HG03108 (cell line): ENCODE measurements around the gene MARCKS.
A peak's percentile ranks its signal among the peaks of the same experiment; 100 is the strongest.

Source experiments
- ATAC-seq: cut with Tn5 transposase; IDR thresholded peaks from one replicate; pipeline ENCODE4 v1.9.1; 2021; ENCODE audit warnings: moderate library complexity; ENCODE audit not compliant: unreplicated experiment

MARCKS gene, protein sequence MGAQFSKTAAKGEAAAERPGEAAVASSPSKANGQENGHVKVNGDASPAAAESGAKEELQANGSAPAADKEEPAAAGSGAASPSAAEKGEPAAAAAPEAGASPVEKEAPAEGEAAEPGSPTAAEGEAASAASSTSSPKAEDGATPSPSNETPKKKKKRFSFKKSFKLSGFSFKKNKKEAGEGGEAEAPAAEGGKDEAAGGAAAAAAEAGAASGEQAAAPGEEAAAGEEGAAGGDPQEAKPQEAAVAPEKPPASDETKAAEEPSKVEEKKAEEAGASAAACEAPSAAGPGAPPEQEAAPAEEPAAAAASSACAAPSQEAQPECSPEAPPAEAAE

DNA sequence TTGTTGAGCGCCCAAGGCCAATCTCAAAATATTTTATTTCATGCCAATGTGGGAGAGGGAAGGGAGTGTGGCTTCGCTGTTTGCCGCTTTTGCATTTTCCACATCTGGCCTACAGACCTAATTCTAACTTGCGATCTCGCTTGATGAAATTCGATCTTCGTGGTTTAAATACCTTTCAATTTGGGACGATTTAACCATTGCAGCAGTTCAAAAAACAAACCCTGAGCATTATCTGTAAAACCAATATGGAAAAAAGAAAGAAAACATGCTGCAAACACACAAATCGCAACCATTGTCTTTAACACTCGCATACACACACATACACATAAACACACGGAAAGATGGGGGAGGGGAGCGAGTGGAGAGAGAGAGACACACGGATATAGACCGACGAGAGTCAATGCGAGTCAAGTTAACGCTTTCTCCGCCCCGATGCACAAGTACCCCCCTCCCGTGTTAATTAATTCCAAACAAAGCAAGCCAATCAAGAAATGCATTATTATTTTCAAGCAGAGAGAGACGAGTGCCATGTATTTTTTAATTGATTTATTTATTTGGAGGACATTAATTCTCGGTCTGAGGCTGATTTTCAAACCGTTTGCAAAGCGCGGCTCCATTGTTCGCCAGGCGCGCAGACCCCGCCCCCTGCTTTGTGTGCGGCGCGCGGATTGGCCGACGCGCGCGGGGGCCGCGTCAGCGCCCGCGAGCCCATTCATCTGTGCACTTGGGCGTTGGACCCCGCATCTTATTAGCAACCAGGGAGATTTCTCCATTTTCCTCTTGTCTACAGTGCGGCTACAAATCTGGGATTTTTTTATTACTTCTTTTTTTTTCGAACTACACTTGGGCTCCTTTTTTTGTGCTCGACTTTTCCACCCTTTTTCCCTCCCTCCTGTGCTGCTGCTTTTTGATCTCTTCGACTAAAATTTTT, at the start of gene MARCKS:
Gene MARCKS, plus strand, starts transcription at position 721 of the 931 bp plus-strand sequence. CDS start 401 bp downstream, outside the sequence.
- peak; percentile 37 for ATAC-seq

DNA sequence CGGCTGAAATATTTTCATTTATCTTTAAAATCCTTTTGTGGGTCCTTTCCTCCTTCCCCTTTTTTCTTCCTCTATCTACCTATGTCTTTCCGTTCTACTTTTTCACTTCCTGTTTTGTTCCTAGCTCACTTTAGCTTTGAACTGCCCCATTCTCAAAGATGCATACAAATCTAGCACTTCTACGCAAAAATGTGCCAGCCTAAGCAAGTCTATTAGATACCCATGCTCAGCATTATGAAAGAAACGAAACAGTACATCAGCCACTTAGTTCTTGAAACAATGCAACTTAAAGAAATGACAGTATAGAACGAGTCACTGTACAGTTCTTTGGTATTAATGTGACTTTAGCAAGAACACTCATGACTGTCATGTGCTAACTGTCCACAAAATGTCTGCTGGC, 47.3 kb upstream of the MARCKS start:
- ATAC-seq, result peak; percentile 47

DNA sequence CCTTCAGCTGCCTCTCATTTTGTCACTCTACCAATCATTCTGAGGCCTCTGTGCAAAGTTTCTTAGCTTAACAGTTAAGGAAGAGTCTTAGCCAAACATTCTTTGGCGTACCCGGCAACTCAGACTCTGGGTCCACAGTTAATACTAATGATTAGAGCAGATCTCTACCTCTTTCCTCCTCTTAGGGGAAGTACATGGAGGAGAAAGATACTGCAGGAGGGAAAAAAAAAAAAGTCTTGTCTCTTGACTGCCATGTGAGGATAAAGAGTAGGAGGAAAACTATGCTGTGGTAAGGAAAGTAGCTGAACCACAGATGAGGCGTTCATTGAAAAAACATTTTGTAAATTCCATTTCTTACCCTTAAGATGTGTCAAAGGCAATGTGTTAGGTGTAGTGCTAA, 44.0 kb upstream of the MARCKS start:
- no peak for ATAC-seq

DNA sequence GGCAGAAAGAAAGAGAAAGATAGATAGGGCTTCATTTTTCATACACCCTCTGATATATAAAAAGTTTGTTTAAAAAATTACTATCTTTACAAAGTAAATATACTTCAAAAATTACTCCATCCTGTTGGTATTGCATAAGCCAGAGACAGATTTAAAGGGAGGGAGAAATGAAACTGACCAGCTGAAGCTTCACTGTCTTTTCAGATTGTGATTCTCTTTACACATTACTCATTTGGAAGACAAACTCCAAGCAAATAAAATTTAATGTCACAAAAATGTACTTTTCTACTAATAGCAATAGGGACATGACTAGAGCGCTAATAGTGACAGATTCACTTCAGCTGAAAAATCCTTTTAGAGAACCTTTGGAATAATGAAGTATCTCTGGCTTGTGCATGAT, 38.6 kb upstream of the MARCKS start:
- no peak for ATAC-seq

DNA sequence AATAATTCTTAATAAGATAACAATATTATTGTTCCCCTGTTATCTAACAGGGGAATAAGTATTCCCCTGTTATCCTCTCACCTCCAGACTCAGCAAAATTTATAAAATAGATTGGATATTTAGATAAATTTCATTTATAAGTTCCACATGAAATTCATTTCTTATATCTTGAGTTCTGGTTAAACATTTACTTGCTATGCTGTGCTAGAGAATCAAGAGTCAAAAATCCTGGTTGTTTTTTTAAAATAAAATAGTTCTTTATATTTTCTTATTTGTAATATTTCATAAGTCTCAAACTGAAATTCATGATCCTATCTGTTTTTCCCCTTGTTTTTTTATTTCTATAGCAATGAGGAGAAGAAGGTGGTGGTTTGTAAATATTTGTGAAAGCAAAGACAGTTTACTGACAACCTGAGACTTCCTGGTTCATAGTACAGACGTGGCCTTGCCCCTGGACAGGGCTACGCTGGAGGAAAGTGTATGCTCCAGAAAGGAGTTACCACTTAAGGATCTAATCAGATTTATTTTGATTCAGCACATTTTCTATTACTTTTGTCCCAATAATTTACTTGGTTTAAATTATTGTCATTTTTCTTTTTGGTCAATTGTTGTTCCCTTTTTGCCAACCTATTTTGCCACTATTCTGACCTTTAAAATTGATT, 37.8 kb upstream of the MARCKS start:
- no peak for ATAC-seq

DNA sequence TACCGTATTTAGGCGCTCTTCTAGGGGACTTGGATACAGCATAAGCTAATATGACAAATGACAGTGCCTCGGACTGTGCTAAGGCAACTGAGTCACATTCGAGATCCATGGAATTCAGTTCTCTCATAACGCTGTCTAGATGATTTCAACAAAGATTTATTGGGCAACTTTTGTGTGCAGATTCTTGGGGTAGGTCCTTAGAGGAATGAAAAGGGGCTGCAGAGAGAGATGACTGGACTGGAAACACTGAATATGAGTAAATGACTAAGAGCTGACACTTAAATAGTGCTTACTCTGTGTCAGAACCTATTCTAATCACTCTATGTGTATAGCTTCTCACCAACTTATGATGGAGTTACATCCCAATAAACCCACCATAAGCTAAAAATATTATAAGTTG, 36.4 kb upstream of the MARCKS start:
- no peak for ATAC-seq

DNA sequence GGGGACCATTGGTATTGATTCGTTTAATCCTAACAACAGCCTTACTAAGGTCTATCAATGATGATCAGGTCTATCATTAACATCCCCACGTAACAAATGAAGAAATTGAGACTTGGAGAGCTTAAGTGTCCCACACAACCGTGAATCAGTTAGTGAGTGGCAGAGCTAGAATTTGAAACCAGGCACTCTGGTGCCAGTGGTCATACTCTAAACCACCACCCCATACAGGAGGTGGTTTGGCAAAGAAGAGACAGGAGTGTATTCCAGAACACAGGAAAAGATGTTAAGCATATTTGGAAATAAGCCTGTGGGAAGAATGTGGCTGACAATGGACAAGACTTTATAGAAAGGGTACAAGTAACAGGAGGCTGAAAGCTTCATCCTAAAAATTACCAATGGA, 35.7 kb upstream of the MARCKS start:
- no peak for ATAC-seq

DNA sequence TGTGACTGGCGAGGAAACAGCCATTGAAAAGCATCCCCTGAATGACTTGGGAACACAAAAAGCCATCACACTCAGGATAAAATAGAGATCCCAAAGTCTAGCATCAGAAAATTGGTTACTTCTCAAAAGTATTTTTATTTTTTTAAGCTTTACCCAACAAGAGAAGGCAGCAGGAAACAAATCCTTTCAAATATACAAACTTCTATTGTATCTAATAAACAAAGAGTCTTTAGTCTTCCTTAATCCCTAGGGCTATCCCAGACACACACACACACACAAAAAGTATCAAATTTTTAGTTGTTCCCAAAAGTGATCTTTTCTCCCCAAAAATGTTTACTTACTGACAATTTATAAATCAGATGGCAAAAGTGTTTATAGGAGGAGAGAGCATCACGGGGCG, 33.2 kb upstream of the MARCKS start:
- no peak for ATAC-seq

DNA sequence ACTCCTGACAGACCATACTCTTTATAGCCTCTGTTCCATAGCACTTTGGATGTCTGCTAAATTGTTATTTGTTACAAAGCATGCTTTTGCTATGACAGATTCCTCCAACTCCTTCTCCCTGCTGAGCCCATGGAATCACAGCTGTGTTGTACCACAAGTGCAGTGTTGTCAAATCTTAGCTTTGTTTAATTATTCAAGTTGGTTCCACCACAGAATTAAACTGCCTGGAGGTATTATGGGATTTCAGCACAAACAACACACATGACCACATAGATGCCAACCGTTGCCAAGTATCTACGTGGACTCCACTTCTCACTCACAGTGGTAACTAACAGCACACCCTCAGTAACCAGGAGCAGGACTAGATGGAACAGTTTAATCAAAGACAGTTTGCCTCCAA, 32.7 kb upstream of the MARCKS start:
- ATAC-seq, result no peak

DNA sequence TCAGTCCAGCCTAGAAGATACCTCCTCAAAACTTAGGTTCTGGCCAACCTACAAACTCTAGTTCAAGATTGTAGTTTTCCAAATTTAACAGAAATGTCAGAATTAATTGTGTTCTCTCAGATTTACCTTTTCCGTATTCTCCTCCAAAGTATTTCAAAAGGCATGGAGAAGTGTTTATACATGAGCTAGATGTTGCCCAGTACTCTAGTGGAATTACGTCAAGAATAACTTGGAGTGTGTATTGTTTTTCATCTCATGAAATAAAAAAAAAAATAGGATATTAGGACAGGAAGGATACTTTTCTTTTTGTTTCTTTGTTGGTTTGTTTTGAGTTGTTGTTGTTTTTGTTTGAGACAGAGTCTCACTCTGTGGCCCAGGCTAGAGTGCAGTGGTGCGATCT, 32.3 kb upstream of the MARCKS start:
- no peak for ATAC-seq

DNA sequence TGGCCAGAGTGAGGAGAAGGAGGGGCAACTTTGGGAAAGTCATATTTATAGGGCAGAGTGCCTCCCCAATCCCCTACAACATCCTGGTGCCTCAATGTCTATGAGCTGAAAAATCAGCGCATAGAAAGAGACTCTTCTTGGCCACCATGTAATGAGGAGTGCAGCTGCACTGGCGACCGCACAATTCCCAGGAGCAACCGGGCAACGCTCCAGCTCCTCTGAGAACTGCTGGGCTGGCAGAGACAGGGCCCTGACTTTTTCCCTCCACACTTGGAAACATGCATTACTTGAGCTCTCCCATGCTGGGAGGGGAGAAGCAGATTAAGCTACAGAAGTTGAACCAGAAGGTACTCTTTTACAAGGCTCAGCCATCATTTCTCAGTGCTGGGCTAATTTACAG, 31.4 kb upstream of the MARCKS start:
- no peak for ATAC-seq

DNA sequence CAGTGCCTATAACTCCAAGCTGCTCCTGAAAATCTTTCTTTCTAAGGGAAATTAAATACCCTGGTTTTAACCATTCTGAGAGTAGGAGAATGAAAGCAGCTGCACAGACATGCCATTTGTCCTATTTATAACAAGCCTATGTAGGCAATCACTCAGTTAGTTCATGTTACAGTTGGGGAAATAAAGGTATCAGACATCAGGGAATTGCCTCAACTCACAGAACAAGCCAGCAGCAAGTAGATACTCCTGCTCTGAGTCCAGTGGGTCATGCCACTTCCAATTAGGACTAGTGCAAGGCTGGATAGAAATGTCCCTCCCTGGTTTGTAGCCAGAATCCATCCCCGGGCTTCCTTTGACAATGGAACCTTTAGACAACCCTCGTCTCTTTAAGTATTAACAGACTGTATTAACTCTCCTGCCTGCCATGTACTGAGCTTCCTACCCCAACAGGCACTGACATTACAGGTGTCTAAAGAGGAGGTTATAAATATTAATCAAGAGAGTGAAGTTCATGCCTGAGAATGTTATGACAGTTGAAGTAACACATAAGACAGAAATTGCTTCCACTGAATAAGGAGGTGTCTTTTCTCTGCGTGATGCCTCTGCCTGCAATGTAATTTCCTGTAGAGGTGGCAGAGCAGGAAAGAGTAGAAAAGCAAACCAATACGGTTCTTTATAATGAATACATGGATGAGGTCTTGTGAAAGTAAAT, 28.0 kb upstream of the MARCKS start:
- ATAC-seq, result no peak

DNA sequence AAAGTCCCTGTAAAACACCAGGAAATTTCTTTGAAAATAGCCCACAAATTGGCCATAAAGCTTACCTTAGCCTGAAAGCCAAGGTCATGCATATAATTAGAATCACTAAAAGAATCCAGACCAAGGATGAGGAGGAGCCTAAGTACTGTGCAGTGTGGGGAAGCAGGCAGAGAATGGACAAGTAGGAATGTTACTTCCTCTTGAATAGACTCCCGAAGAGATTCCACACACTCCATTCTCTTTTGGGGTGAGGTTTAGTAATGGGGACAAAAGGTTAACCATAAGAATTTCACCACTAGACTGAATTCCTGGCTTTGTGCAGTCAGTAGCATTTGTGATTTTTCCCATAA, 27.5 kb upstream of the MARCKS start:
- ATAC-seq, result no peak

DNA sequence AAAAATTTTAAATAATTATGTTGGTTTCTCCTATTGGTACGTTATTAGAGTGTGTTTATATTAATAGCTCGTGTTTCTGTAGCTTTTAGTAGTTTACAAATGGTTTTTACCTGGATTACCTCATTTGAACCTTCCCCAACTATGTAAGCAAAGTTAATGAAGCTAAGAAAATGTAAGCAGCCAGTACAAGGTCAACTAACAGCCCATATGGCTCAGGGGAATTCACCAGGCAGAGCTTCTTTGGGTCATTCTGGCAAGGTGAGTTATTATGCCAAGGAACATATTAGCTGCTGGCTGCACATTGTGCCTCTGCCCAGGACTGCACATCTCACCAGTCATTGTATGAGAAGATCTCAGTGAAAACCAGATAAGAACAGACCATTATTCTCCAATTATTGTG, 27.0 kb upstream of the MARCKS start:
- ATAC-seq, result no peak

DNA sequence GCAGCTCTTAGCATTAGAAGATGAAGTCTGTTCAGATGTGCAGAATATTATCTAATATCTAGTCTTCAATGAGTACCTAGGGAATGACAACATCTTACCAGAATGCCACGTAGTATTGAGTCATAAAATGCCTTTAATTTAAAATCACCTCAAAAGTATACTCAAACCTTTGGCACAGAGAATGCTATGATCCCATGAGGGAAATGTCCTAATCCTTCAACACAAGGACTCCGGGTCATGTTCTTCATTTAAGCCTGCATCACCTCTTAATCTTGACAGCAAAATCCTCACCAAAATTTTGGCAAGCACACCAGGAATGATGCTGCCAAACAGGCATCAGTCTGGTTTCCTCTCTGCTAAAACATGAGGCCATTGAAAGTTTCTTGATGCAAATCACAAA, 23.6 kb upstream of the MARCKS start:
- no peak for ATAC-seq

DNA sequence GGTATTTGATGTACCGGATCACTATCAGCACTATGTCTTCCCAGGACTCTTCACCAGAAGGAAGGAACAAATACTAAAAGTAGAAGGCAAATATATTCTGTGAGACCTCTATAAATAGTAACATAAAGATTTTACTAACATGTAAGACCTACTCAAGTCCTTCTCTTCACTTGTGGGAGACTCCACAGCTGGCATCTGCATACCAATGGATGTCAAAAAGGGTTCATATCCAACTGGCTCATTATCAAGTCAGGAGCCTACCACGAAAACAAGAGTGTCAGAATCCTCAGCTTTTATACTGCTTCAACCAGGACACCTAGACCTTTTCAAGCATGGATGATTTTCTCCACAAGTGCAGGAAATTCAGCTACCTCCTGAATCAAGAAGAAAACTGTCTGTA, 20.0 kb upstream of the MARCKS start:
- no peak for ATAC-seq

DNA sequence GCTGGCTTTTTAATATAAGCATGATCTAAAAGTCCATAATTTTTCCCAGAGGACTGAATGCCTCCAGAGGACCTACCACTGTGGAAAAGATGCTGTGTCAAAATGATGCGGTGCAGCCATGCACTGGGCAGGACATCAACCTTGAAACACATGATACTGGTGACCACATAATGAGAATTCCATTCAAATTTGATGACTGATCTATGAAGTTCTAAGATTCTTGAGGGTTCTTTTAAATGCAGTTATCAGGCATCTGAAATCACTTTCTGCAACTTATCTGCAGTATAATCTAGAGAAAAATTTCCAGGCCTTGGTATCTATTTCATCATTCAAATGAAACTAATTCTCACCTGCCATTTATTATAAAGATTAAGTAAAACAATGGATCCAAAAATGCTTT, 15.0 kb upstream of the MARCKS start:
- no peak for ATAC-seq

DNA sequence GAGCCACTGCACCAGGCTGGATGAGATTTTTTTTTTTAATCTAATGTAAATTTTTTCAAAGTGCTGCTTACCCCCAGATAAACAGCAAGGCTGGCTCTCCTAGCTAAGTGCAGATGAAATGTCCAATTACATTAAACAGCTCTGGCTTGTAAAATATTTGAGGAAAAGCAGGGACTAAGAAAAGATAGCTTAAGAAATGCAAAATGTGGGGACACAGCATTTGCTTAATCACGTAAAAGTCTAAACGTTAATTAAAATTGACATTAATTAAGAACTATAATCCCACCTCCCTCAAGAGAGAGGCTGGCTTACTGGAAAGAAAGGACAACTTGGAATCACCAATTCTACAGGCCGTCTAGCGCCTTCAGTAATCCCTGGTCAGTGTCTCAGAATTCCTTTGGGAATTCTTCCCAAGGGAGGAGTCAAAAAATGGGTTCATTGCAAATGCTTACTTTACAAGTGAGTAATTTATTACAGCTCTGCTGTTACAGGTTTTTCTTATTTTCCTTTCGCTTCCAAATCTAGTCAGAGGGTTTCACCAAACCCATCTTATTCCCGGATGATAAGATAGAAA, 13.6 kb upstream of the MARCKS start:
- no peak for ATAC-seq

DNA sequence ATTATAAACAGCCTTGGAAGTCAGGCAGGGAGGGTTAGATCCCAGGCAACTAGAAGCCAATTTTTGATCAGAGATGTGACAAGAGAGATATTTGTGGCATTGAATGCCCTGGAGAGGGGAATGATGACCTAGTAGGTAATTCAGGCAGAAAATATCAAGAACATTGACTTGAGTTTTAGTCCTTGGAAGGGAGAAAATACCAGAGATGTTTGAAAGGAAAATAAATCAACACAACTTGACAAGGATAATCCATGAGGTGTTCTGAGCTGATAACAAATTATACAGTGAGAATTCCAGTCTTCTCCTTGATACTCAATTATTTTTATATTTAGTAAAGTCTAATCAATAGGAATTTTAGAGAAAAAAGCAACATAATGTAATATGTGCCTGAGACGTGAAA, 10.6 kb upstream of the MARCKS start:
- no peak for ATAC-seq

DNA sequence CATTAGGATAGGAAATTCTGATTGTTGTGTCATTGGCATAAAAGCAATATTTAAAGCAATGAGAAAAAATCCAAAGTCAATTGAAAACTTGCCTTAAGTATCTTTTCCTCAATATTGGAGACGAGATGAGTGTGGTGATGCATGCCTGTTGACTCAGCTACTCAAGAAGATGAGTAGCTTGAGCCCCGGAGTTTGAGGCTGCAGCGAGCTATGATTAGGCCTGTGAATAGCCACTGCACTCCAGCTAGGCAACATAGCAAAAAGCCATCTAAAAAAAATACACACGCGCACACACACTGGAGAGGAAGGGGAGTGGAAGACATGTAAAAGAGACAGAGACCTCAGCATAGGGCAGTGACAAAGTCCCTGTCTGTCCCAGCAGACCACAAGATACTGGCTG, 9.7 kb upstream of the MARCKS start:
- no peak for ATAC-seq

DNA sequence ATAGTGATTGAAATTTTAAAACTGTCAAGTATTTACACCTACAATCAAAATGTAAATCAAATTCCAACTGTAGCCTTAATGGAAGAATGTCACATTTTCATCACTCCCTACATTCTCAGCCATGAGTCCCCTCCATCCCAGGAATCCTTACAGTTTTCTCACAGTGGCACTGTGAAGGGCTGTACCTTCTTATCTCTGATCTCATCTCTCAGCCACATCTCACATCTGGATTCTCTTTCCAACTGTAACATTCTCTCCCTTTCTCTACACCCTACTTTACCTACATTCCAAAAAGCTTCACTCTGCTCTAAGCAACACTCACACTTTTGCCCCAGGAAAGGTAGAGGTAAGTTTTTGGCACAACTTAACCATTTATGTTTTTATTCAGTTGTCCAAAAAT, 8.9 kb upstream of the MARCKS start:
- no peak for ATAC-seq
